Parietal lobe (tissue), 1 donor: ENCODE measurements around the gene ENO4. TPM values are rescaled to one million over a fixed set of nuclear protein-coding genes. Genes with fewer than 3 reads are reported as not detected.

Experiments
- total RNA-seq: library from RNA; depleted of rRNA; stranded (reverse); fragments of >200 nt; gene quantifications from one replicate; pipeline ENCODE4 v1.2.3, GENCODE V29; 2014

The ENO4 gene, protein sequence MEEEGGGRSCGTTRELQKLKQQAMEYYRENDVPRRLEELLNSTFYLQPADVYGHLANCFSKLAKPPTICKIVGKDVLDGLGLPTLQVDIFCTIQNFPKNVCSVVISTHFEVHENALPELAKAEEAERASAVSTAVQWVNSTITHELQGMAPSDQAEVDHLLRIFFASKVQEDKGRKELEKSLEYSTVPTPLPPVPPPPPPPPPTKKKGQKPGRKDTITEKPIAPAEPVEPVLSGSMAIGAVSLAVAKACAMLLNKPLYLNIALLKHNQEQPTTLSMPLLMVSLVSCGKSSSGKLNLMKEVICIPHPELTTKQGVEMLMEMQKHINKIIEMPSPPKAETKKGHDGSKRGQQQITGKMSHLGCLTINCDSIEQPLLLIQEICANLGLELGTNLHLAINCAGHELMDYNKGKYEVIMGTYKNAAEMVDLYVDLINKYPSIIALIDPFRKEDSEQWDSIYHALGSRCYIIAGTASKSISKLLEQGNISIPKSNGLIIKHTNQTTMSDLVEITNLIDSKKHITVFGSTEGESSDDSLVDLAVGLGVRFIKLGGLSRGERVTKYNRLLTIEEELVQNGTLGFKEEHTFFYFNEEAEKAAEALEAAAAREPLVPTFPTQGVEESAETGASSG
- 1.9 TPM for total RNA-seq

DNA sequence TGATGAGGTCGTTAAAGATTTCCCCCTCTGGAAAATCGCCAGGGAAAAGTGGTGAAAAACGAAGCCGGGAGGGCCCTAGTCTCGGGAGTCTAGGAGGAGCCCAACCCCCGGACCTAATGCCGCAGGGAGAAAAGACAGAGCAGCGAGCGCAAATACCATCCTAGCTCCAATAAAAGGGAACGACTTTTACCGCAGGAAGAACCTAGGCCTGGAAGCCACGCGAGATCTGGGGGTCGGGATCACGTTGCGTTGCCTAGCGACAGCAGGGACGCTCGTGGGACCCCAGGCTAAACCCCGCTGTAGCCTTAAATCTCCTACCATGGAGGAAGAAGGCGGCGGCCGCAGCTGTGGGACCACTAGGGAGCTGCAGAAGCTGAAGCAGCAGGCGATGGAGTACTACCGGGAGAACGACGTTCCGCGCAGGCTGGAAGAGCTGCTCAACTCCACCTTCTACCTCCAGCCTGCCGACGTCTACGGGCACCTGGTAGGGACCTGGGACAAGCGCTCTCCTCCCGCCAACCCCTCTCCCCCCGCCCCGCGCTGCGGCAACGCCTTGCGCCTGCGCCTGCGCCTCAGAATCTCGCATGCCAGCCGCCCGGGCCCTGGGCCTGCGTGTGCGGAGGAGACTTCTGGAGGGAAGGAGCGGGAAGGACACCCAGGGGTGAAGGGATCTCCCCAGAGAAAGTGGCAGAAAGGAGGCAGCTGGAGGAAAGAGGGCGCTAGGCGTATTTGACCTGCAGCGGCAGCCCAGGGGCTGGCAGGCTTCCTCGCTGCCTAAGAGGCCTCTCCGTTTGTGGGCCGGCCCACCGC is at the start of gene ENO4:
TSS of gene ENO4 (plus strand) at position 252 of the 810 bp plus-strand sequence. CDS start at position 320, 68 bp downstream.

Other genes starting within 250 kb of the ENO4 start
- gene PNLIPRP2, start 228.5 kb upstream of the ENO4 start, total RNA-seq: not detected
- 39.1 TPM for gene HSPA12A, start 106.9 kb upstream of the ENO4 start, total RNA-seq
- gene SHTN1, start 155.7 kb downstream of the ENO4 start, total RNA-seq: 109 TPM